Tibial nerve (tissue), 4 donors: ENCODE data around the gene RALGDS. TPM values are rescaled to one million over a fixed set of nuclear protein-coding genes. Genes with fewer than 3 reads are reported as not detected.

Experiments used
- DNase-seq, 2 donors: peaks; one replicate each; pipeline ENCODE4 v3.0.0-alpha.2; 2019; ENCODE audit warnings: low spot score in 2 of 2
- H3K27ac ChIP-seq, 4 donors: fragments of 200-600 bp; sonication (generic) in 3 of 4; one replicate each; pipeline ENCODE4 v1.5.1; 2017 to 2019; ENCODE audit warnings: mild to moderate bottlenecking in 1 of 4
- H3K27me3 ChIP-seq, 2 donors: fragments of 200-600 bp; sonication (generic) in 1 of 2; one replicate each; pipeline versions ENCODE4 v1.5.1 to v1.6.0; 2017 to 2019
- H3K36me3 ChIP-seq, 3 donors: fragments of 200-600 bp; sonication (generic); one replicate each; pipeline ENCODE4 v1.5.1; 2018 to 2019
- H3K4me1 ChIP-seq, 4 donors: fragments of 200-600 bp; sonication (generic) in 3 of 4; one replicate each; pipeline ENCODE4 v1.5.1; 2017 to 2019
- H3K4me3 ChIP-seq, 4 donors: fragments of 200-600 bp; sonication (generic) in 3 of 4; one replicate each; pipeline ENCODE4 v1.5.1; 2017 to 2019; ENCODE audit warnings: mild to moderate bottlenecking in 1 of 4, moderate library complexity in 1 of 4
- H3K9me3 ChIP-seq, 4 donors: fragments of 200-600 bp; sonication (generic) in 3 of 4; one replicate each; pipeline ENCODE4 v1.5.1; 2017 to 2019
- EP300 ChIP-seq, 2 donors: sonication (generic); formaldehyde crosslinking; IDR thresholded peaks; one replicate each; pipeline ENCODE4 v1.6.1; 2017; ENCODE audit warnings: antibody characterized with exemption in 2 of 2, mild to moderate bottlenecking in 1 of 2
- POLR2A ChIP-seq, 2 donors: fragments of 450-650 bp; IDR thresholded peaks; one replicate each; pipeline ENCODE4 v1.6.1; 2017; ENCODE audit warnings: antibody characterized with exemption in 2 of 2, mild to moderate bottlenecking in 2 of 2, moderate library complexity in 2 of 2
- WGBS, 2 donors: methylation state at CpG; one replicate each; pipeline ENCODE4 v1.1.5; 2018; 5-methylcytosine and 5-hydroxymethylcytosine counted together
- total RNA-seq, 4 donors: library from RNA; depleted of rRNA; stranded (reverse); fragments of >200 nt; gene quantifications; one replicate each; pipeline ENCODE4 v1.1.0, GENCODE V29; 2016
- TF ChIP-seq, protein P1 (sequence below), 5 experiments: fragments of 200-600 bp in 3 of 5; fragments of 450-650 bp in 2 of 5; sonication (generic) in 3 of 5; IDR thresholded peaks; one replicate each; pipeline ENCODE4 v1.5.1; 2016 to 2019; ENCODE audit warnings: antibody characterized with exemption in 5 of 5, mild to moderate bottlenecking in 3 of 5, moderate library complexity in 2 of 5

Gene RALGDS
- total RNA-seq, 4 donors from 2014 or later, result 34.5 to 60.0 (median 48.7) TPM

DNA sequence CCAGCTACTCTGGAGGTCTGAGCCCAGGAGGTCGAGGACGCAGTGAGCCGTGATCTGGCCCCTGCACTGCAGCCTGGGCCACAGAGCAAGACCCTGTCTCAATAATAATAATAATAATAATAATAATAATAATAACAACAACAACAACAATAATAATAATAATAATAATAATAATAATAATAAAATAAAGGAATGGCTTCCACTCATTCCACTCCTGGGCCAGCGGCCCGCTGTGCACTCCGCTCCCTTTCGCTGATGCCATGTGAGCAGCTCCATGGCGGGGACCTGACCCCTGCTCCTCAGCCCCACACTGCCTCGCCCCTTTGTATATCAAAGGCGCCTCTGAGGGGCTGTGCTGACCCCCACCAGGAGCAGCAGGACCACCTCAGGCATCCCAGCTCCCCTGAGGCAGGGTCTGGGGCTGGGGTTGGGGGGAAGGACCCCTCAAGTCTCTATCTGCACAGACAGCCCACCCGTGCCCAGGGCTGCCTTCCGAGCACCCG is 22.6 kb upstream of the RALGDS start:
- Histone ChIP-seq H3K27ac (peak overlapping the region; percentile 5 to 67 (median 60)), H3K9me3 (no peaks in the 10 kb centered on the region), H3K36me3 (no peaks in the 10 kb centered on the region), H3K4me3 (peak overlapping the region; percentile 25 to 43 (median 32)), H3K4me1 (peaks cover 0 to 86% (median 60%) of the 10 kb centered on the region in 4 donors), H3K27me3 (no peaks in the 10 kb centered on the region)
- DNase-seq, result no peak
- TF ChIP-seq EP300 (IDR thresholded peaks at IDR 0.05), result no peak
- TF ChIP-seq, protein P1, sequence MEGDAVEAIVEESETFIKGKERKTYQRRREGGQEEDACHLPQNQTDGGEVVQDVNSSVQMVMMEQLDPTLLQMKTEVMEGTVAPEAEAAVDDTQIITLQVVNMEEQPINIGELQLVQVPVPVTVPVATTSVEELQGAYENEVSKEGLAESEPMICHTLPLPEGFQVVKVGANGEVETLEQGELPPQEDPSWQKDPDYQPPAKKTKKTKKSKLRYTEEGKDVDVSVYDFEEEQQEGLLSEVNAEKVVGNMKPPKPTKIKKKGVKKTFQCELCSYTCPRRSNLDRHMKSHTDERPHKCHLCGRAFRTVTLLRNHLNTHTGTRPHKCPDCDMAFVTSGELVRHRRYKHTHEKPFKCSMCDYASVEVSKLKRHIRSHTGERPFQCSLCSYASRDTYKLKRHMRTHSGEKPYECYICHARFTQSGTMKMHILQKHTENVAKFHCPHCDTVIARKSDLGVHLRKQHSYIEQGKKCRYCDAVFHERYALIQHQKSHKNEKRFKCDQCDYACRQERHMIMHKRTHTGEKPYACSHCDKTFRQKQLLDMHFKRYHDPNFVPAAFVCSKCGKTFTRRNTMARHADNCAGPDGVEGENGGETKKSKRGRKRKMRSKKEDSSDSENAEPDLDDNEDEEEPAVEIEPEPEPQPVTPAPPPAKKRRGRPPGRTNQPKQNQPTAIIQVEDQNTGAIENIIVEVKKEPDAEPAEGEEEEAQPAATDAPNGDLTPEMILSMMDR (IDR thresholded peaks at IDR 0.05), result no peak
- no peak for TF ChIP-seq POLR2A (IDR thresholded peaks at IDR 0.05)
- WGBS, 2 donors, result 85 to 96% methylated on average over 10 to 13 of the region's 13 CpGs

DNA sequence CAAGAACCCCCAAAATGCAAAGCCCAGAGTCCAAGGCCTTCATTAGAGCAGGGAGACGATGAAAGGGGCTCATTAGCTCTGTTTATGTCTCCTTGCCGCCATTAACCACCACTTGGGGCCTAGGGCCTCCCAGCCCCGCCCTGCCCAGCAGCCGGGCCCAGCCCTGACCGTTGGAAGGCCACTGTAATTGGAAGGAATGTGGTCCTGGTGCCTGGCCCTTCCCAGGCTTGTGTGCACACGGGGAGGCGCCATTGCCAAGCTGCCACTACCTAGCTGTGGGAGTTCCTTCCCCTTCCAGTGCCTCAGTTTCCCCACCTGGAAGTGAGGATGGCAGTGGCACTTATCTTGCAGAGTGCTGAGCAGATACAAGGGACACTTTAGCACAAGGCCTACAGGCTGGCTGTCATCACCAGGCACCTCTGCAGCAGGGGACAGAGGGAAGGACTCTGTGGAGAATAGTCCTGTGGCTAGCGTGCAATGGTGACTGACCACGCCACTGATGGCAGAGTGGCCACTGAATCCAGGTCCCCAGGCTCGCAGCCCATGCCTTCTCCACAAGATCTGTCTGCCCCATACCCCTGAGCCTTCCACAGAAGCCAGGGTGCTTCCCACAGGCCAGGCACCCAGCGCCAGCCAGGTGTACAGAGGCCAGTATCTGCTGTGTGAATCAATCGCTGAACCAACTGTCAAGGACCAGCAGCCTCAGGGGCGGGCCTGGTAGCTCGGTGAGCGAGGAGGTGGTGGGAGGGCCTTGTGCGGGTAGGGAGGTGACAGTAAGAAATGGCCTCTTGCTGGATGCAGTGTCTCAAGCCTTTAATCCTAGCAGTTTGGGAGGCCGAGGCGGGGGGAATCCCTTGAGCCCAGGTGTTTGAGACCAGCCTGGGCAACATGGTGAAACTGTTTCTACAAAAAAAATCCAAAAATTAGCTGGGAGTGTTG is 21.9 kb upstream of the RALGDS start:
- TF ChIP-seq POLR2A (IDR thresholded peaks at IDR 0.05) (no peak), EP300 (IDR thresholded peaks at IDR 0.05) (no peak)
- TF ChIP-seq, protein P1 (IDR thresholded peaks at IDR 0.05), result no peak
- Histone ChIP-seq H3K27ac (peak overlapping the region in 2 of 4 donors; percentile 95 to 96), H3K4me1 (peaks cover 0 to 87% (median 62%) of the 10 kb centered on the region in 4 donors), H3K4me3 (no peak overlapping the region), H3K27me3 (no peaks in the 10 kb centered on the region), H3K9me3 (no peaks in the 10 kb centered on the region), H3K36me3 (no peaks in the 10 kb centered on the region)
- WGBS, 2 donors, result 69 to 76% methylated on average over 18 of the region's 18 CpGs
- no peak for DNase-seq

DNA sequence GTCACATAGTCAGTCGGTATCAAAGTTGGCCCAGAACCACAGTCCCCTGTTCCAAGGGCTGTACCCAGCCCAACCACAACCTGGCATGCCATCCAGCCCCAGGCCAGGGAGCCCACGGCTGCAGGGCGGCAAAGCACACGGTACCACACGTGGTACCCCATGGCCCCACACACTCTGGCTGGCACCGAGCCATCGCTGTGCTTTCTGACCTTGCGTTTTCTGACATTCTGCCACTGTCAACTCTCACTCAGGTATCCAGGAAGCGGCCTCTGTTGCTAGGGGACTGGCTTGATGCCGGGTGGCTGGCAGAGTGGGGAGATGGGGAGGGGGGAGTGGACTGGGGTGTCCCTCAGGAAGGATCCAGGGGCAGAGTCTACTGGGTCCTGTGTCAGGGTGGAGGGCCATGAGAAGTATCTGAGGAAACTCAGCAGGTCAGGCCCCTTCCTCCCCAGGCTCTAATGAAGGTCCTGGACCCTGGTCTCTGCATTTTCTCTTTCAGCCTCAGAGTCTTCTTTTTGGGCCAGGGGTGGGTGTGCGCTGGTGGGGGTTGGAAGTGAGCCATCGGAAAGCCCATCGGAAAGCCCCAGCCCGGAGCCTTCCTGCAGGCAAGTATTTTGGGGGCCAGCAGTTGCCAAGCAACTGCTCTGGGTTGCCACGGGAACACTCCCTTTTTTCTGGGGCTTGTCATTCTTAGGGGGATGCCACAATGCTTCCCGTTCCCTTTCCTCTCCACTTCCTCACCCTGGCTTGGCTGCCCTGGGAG is 21.0 kb upstream of the RALGDS start:
- Histone ChIP-seq H3K9me3 (no peaks in the 10 kb centered on the region), H3K4me3 (no peak overlapping the region), H3K36me3 (no peaks in the 10 kb centered on the region), H3K27ac (peak overlapping the region in 3 of 4 donors; percentile 85 to 96 (median 95)), H3K27me3 (no peaks in the 10 kb centered on the region), H3K4me1 (peaks cover 0 to 87% (median 63%) of the 10 kb centered on the region in 4 donors)
- 60 to 64% methylated on average over 16 of the region's 16 CpGs for WGBS, 2 donors
- no peak for DNase-seq
- TF ChIP-seq EP300 (IDR thresholded peaks at IDR 0.05) (no peak), POLR2A (IDR thresholded peaks at IDR 0.05) (no peak)
- TF ChIP-seq, protein P1 (IDR thresholded peaks at IDR 0.05), result no peak

DNA sequence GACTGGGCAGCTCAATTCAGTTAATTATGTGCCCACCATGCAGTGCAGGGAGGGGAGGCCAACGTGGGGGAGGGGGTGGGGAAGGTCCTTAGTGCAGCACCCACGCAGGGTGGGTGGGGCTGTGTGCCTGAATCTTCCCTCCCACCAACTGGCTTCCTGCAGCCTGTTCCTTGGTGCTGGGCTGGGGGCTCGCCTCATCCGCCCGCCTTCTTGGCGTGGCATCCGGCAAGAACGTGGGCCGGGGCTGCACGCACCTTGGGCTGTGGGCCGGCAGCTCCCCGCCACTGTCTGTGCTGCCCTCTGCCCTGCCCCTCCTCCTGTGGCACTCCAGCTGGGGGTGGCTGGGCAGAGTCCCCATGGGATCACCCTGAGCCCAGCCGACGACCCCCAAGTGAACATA is 19.6 kb upstream of the RALGDS start:
- no peak for DNase-seq
- Histone ChIP-seq H3K36me3 (no peaks in the 10 kb centered on the region), H3K27ac (peak overlapping the region; percentile 72 to 96 (median 90)), H3K4me3 (no peak overlapping the region), H3K9me3 (no peaks in the 10 kb centered on the region), H3K4me1 (peaks cover 0 to 97% (median 74%) of the 10 kb centered on the region in 4 donors), H3K27me3 (no peaks in the 10 kb centered on the region)
- WGBS, 2 donors, result 72 to 78% methylated on average over 5 to 12 of the region's 14 CpGs
- no peak for TF ChIP-seq POLR2A (IDR thresholded peaks at IDR 0.05)
- TF ChIP-seq, protein P1 (IDR thresholded peaks at IDR 0.05), result no peak
- no peak for TF ChIP-seq EP300 (IDR thresholded peaks at IDR 0.05)
